ENCODE data around the gene KDM5C. TPM values are rescaled to one million over a fixed set of nuclear protein-coding genes. Genes with fewer than 3 reads are reported as not detected.
A peak's percentile ranks its signal among the peaks of the same experiment; 100 is the strongest.

Gene KDM5C
- total and polyA plus RNA-seq, 9 of the 15 experiments (the other 6 are each of a cell fraction or from before 2014, with no cell fraction given), result 0.62 to 136 (median 52.4) TPM

DNA sequence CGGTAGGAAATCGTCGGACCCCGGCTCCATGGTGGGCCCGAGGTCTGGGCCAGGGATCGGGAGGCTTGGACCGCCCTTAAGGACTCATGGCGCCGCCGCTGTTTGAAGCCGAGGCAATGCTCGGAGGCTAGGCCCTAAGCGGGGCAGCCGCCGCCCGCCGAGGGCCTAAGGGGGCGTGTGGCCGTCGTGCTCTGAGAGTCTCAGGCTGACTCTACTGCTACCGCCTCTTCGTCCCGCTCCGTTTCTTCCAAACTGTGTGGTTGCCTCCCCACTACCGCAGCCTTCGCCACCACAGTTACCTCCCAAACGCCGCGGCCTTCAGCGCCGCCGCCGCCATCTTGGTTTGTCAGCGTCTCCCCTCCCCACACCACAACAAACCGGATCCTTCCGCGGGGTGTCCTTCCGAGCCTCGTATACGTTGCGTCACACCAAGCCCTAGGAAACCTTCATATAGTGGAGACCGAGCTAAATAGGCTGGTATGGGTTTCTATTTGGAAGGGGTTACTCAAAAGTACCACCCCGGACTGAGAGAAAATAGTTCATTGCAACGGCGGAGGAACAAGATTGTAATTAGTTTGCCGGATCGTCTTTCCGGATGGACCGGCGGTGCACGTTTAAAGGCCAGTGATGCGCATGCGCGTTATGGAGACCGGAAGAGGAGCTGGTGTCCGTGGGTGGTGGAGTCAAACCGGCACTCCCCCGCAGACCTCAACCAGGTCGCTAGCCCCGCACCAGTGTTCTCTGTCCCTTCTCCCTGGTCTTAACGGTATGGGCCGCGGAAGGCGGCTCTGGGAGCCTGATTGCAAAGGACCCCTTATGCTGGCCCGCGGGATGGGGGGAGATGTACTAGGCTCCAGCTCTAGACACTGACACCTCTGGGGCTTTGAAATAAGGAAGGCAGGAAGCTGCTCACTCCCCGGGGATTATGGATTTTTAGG is at the start of gene KDM5C (continued):
- TF ChIP-seq SNIP1 (IDR thresholded peaks at IDR 0.05; ENCODE audit: low read depth) (no peak), SREBF2 (CRISPR knock-in tag; IDR thresholded peaks at IDR 0.05) (no peak), TAF15 (IDR thresholded peaks at IDR 0.05; ENCODE audit: low read depth, low read length) (no peak), FOXK1 (CRISPR knock-in tag; IDR thresholded peaks at IDR 0.05; ENCODE audit: borderline replicate concordance) (no peak), HDAC6 (IDR thresholded peaks at IDR 0.05; ENCODE audit: low read depth, low read length) (no peak), ZBTB8A (IDR thresholded peaks at IDR 0.05; ENCODE audit: partially characterized antibody) (no peak), ARID2 (IDR thresholded peaks at IDR 0.05) (no peak), E2F3 (CRISPR knock-in tag; IDR thresholded peaks at IDR 0.05) (no peak), ESRRA (IDR thresholded peaks at IDR 0.05; ENCODE audit: borderline replicate concordance, low read depth) (peak; percentile 68; the same call in 1 of the 2 replicates), MXI1 (IDR thresholded peaks at IDR 0.05; ENCODE audit: low read depth, low read length) (no peak), BCOR (IDR thresholded peaks at IDR 0.05) (0 out of 2 replicates have a peak, but pooled peaks have one; percentile 51), NCOA1 (IDR thresholded peaks at IDR 0.05; ENCODE audit: low read depth) (peak; percentile 65; the same call in 1 of the 2 replicates), E2F8 (IDR thresholded peaks at IDR 0.05; ENCODE audit: low read depth, partially characterized antibody) (peak; percentile 67), KLF10 (CRISPR knock-in tag; IDR thresholded peaks at IDR 0.05) (no peak), TSC22D4 (tag; IDR thresholded peaks at IDR 0.05) (no peak), MBD2 (IDR thresholded peaks at IDR 0.05; ENCODE audit: borderline replicate concordance, low read depth) (0 out of 2 replicates have a peak, but pooled peaks have one; percentile 18)
- TF ChIP-seq, protein P1, sequence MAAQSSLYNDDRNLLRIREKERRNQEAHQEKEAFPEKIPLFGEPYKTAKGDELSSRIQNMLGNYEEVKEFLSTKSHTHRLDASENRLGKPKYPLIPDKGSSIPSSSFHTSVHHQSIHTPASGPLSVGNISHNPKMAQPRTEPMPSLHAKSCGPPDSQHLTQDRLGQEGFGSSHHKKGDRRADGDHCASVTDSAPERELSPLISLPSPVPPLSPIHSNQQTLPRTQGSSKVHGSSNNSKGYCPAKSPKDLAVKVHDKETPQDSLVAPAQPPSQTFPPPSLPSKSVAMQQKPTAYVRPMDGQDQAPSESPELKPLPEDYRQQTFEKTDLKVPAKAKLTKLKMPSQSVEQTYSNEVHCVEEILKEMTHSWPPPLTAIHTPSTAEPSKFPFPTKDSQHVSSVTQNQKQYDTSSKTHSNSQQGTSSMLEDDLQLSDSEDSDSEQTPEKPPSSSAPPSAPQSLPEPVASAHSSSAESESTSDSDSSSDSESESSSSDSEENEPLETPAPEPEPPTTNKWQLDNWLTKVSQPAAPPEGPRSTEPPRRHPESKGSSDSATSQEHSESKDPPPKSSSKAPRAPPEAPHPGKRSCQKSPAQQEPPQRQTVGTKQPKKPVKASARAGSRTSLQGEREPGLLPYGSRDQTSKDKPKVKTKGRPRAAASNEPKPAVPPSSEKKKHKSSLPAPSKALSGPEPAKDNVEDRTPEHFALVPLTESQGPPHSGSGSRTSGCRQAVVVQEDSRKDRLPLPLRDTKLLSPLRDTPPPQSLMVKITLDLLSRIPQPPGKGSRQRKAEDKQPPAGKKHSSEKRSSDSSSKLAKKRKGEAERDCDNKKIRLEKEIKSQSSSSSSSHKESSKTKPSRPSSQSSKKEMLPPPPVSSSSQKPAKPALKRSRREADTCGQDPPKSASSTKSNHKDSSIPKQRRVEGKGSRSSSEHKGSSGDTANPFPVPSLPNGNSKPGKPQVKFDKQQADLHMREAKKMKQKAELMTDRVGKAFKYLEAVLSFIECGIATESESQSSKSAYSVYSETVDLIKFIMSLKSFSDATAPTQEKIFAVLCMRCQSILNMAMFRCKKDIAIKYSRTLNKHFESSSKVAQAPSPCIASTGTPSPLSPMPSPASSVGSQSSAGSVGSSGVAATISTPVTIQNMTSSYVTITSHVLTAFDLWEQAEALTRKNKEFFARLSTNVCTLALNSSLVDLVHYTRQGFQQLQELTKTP (IDR thresholded peaks at IDR 0.05; ENCODE audit: low read depth in 1 of 2, partially characterized antibody in 2 of 2), result peak in 1 of 2 experiments; percentile 88
- TF ChIP-seq, protein P2, sequence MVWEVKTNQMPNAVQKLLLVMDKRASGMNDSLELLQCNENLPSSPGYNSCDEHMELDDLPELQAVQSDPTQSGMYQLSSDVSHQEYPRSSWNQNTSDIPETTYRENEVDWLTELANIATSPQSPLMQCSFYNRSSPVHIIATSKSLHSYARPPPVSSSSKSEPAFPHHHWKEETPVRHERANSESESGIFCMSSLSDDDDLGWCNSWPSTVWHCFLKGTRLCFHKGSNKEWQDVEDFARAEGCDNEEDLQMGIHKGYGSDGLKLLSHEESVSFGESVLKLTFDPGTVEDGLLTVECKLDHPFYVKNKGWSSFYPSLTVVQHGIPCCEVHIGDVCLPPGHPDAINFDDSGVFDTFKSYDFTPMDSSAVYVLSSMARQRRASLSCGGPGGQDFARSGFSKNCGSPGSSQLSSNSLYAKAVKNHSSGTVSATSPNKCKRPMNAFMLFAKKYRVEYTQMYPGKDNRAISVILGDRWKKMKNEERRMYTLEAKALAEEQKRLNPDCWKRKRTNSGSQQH (CRISPR knock-in tag; IDR thresholded peaks at IDR 0.05), result no peak
